GM20000 (cell line): ENCODE measurements around the gene BRME1.
A peak's percentile ranks its signal among the peaks of the same experiment; 100 is the strongest.

Experiments used
- DNase-seq: peaks from one replicate; pipeline ENCODE4 v3.0.0; 2012; ENCODE audit warnings: low spot score
- TF ChIP-seq, protein P1 (sequence below): IDR thresholded peaks from 2 replicates; pipeline ENCODE4 v1.5.1; 2012; ENCODE audit warnings: mild to moderate bottlenecking, control low read depth; ENCODE audit errors: extremely low read depth, missing control alignments

BRME1 gene

DNA sequence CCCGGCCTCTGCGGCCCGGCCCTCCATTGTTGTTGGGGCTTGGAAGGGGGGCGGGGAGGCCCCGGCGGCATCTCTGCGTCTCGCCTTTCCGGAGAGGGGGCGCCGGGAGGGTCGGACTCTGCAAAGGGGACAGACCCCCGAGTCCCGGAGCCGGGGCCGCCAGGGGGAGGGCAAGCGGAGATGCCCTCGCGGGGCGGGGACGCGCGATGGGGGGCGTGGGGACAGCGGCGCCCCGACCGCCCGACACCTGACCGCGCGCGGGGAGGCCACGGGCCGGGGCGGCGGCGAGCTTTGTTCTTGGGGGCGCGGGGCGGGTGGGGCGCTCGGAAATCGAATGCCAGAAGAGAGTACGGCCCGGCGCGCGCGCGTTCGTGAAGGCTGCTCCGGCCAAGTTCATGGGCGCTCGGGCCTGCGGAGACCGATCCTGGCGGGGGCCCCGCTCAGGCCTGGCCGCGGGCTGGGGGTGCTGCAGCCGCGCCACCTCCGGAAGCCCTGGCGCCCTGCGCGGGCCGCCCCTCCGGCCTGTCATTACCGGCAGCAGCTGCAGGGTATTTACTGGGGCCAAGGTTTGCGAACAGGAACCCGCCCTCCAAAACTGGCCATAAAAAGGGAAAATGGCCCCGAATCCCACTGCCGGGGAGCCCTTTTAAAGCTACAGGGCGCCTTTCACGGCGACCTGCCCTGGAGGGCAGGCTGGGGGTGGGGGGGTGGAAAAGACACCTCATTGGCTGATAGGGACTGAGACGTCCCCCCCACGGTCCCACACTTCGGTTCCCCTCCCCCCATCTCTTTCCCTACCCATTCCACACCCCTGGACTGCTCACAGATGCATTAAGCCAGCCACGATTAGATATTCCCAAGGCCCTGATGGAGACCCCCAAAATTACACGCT lies 40.1 kb downstream of the BRME1 start:
- TF ChIP-seq, protein P1, sequence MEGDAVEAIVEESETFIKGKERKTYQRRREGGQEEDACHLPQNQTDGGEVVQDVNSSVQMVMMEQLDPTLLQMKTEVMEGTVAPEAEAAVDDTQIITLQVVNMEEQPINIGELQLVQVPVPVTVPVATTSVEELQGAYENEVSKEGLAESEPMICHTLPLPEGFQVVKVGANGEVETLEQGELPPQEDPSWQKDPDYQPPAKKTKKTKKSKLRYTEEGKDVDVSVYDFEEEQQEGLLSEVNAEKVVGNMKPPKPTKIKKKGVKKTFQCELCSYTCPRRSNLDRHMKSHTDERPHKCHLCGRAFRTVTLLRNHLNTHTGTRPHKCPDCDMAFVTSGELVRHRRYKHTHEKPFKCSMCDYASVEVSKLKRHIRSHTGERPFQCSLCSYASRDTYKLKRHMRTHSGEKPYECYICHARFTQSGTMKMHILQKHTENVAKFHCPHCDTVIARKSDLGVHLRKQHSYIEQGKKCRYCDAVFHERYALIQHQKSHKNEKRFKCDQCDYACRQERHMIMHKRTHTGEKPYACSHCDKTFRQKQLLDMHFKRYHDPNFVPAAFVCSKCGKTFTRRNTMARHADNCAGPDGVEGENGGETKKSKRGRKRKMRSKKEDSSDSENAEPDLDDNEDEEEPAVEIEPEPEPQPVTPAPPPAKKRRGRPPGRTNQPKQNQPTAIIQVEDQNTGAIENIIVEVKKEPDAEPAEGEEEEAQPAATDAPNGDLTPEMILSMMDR = no peak
- DNase-seq = peak; percentile 74

DNA sequence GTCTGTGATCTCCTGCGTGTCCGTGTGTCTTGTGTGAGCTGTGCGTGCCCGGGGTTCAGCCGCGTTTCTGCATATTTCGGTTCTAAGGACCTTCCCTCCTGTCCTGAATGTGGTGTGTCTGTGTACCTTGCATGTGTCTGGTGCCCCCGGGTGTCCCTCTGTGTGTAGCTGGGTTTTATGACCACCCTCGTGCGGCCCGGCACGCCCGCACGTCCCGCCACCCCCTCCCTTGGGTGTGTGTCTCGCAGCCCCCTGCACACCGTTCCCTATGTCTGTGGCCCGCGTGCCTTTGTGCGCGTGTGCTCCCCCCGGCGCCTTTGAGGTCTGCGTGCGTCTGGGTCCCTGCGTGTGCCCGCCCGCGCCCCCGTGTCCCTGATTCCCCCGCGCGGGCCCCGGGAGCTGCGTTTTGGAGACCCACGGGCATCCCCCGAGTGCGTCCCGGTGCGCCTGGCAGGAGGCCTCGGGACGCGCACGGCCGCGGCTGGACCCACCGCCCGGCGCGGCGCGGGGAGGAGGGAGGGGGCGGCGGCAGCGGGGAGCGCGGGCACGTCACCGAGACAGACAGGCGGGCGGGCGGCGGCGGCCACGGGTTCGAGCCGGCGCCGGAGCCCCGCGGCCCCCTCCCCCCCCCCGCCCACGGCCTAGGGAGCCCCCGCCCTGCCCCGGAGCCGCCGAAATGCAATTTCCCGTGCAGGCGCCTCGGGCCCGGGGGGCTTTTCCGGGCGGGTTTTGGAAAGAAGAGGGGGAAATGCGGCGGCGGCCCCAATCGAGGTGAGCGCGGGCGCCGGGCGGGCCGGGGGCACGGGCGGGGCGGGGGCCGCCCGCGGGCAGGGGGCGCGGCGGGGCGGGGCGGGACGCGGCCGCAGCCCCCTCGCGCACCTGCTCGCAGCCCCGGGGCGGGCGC lies 41.0 kb downstream of the BRME1 start:
- DNase-seq = peak; percentile 50
- TF ChIP-seq, protein P1 = no peak

DNA sequence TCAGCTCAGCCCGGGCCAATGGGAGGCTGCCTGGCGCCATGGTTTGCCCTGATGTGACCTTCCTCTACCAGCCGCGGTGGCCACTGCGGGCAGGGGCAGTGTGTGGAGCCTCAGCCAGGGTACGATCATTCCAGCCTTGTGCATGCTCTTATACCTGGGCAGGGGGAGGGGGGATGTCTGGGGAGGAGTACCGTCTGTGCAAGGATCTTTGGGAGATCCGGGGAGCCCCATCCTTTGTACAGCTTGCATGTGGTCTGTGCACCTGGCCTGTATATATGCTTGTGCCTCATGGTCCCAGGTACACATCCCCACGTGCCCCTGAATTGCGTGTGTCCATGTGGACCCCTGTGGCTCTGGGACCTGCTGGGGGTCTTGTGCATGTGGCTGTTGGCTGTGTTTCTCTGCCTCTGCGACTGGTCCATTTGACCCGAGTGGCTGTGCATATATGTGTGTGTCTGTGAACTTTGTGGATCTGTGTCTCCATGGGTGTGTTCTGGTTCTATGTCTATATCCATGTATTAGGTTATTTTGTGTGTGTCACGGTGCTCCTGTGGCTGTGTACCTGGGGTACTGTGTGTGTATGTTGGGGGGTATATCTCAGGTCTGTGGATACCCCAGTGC lies 41.8 kb downstream of the BRME1 start:
- TF ChIP-seq, protein P1 = no peak
- no peak for DNase-seq

DNA sequence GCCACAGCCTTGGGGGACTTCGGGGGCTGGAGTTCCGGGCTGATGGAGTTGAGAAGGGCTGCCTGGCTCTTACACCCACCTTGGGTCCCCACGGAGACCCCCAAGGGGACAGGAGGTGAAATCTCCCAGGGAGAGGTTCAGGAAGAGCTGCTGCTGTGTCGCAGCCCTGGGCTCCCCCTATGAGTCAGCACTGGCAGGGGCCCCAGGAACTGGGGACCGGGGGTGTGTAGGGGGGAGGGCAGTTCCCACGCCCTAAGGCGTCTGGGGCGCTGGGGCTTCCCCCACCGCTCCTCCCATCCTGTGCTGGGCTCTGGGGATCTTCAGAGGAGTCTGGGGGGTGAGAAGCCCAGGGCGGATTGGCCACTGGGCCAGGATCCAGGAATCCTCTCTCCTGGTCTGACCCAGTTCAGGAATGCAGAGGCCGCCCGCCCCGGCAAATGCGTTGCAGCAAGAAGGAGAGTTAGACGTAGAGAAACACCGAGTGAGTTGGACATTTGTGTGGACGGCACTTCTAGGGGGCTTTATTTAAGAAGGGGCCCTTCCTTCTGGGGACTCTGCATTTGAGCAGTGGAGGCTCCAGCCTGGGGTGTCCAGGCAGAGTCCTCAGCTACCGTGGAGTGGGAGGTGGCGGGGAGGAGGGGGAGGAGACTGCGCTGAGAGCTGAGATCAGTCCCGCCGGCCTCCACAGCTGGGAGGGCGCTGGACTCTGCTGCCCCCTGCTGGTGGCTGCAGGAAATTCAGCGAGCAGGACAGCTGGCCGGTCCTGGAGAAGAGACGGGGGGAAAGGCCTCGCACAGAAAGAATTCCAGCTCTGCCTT lies 44.0 kb downstream of the BRME1 start:
- TF ChIP-seq, protein P1 = peak; percentile 98
- peak; percentile 94 for DNase-seq

DNA sequence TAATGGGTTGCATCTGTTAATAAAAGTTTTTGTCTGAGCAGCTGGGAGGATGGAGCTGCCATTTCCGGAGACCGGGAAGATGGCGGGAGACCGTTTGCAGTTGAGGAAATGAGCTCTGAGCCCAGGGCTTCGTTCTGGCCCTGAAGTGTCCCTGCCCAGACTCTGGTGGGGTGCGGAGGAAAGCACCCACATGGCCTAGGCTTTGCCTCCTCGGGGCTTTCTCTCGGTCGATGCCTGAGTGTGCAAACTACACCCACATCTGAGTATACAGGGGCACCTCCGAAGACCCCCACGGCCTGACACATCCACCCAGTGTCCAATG lies 44.6 kb downstream of the BRME1 start:
- DNase-seq = peak; percentile 62
- TF ChIP-seq, protein P1 = no peak

DNA sequence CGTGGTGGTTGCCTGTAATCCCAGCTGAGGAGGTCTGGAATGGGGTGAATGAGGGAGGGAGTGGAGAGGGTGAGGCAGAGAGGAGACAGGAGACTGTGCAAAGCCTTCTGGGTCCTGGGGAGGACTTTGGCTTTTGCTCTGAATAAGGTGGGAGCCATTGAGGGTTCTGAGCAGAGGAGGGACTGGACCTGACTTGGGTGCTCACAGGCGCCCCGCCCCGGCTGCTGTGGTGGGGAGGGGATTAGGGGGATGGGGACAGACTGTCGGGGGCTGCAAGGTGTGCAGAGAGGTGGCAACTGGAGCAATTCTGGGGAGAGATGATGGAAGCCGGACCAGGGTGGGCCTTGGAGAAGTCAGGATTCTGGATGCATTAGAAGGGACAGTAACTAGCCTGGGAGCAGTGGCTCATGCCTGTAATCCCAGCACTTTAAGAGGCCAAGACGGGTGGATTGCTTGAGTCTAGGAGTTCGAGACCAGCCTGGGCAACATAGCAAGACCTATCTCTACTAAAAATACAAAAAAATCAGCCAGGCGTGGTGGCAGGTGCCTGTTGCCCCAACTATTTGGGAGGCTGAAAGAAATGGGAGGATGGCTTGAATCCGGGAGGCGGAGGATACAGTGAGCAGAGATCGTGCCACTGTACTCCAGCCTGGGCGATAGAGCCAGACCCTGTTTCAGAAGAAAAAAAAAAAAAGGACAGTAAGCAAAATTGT lies 45.1 kb downstream of the BRME1 start:
- DNase-seq = no peak
- TF ChIP-seq, protein P1 = no peak
